SK-N-SH (cell line): ENCODE data around the gene WRNIP1. TPM values are rescaled to one million over a fixed set of nuclear protein-coding genes. Genes with fewer than 3 reads are reported as not detected.
"Not testable (repeated sequence)": the region's sequence is repeated elsewhere in the genome, so short reads cannot be mapped to it uniquely, and the experiment has no call there.

Source experiments
- CTCF ChIA-PET: fragments of 300-600, 350-600 bp; formaldehyde crosslinking; extraction: SDS; loops from one replicate; lab custom pipeline; 2021; lab: Yijun Ruan, JAX
- POLR2A ChIA-PET: fragments of 350-600 bp; sonication (Branson Sonifier 250); formaldehyde crosslinking; extraction: SDS; loops from one replicate; lab custom pipeline; 2020; ENCODE audit warnings: antibody characterized with exemption, inconsistent platforms; lab: Yijun Ruan, JAX
- DNase-seq: peaks from one replicate; pipeline ENCODE4 v3.0.0; 2012
- H2AFZ ChIP-seq: fragments of 200-600 bp; sonication (generic); 2 replicates; pipeline ENCODE4 v1.8.1; 2016; ENCODE audit warnings: antibody characterized with exemption, mild to moderate bottlenecking, low read depth
- H3F3A ChIP-seq: fragments of 200-600 bp; sonication (generic); replicated peaks from 2 replicates; pipeline ENCODE3; 2016; ENCODE audit warnings: antibody characterized with exemption, mild to moderate bottlenecking; ENCODE audit not compliant: insufficient read depth
- H3K27ac ChIP-seq, 2 experiments: fragments of 200-500 bp in 1 of 2; fragments of 200-600 bp in 1 of 2; sonication (Bioruptor generic) in 1 of 2; sonication (generic), shearing (Covaris generic) in 1 of 2; 2 replicates each; pipeline versions ENCODE4 v1.5.1 to v1.6.1; 2014 to 2016; ENCODE audit warnings: low read depth in 2 of 2, inconsistent platforms in 1 of 2, low read length in 1 of 2, mild to moderate bottlenecking in 1 of 2, mixed read lengths in 1 of 2
- H3K27me3 ChIP-seq: fragments of 200-600 bp; sonication (generic), shearing (Covaris generic); 2 replicates; pipeline ENCODE4 v1.6.1; 2016; ENCODE audit warnings: mixed run types; ENCODE audit not compliant: insufficient read depth
- H3K36me3 ChIP-seq, 2 experiments: fragments of 200-500 bp in 1 of 2; fragments of 200-600 bp in 1 of 2; sonication (Bioruptor generic) in 1 of 2; sonication (generic) in 1 of 2; replicated peaks in 1 of 2; 2 replicates each; pipeline versions ENCODE3 to v1.5.1; 2014 to 2016; ENCODE audit warnings: low read length in 1 of 2, mild to moderate bottlenecking in 1 of 2; ENCODE audit not compliant: insufficient read depth in 2 of 2, control insufficient read depth in 1 of 2
- H3K4me1 ChIP-seq, 2 experiments: fragments of 200-500 bp in 1 of 2; fragments of 200-600 bp in 1 of 2; sonication (Bioruptor generic) in 1 of 2; sonication (generic), shearing (Covaris generic) in 1 of 2; 2 replicates each; pipeline versions ENCODE4 v1.5.1 to v1.6.1; 2014 to 2016; ENCODE audit warnings: low read depth in 1 of 2, low read length in 1 of 2, mixed run types in 1 of 2; ENCODE audit not compliant: insufficient read depth in 2 of 2, control insufficient read depth in 1 of 2
- H3K4me2 ChIP-seq: fragments of 200-600 bp; sonication (generic), shearing (Covaris generic); 2 replicates; pipeline ENCODE4 v1.6.1; 2017; ENCODE audit warnings: mixed run types
- H3K4me3 ChIP-seq, 2 experiments: fragments of 200-500 bp in 1 of 2; fragments of 200-600 bp in 1 of 2; sonication (Bioruptor generic) in 1 of 2; sonication (generic), shearing (Covaris generic) in 1 of 2; 2 replicates each; pipeline versions ENCODE4 v1.5.1 to v1.8.1; 2014 to 2016; ENCODE audit warnings: low read depth in 2 of 2, inconsistent platforms in 1 of 2, low read length in 1 of 2, mild to moderate bottlenecking in 1 of 2, mixed read lengths in 1 of 2, moderate library complexity in 1 of 2
- H3K79me2 ChIP-seq: fragments of 200-600 bp; sonication (generic); 2 replicates; pipeline ENCODE4 v1.8.1; 2017; ENCODE audit warnings: mild to moderate bottlenecking; ENCODE audit not compliant: insufficient read depth
- H3K9ac ChIP-seq: fragments of 200-600 bp; sonication (generic); 2 replicates; pipeline ENCODE4 v1.6.1; 2017; ENCODE audit warnings: mixed run types
- H3K9me2 ChIP-seq: fragments of 200-600 bp; sonication (generic); 2 replicates; pipeline ENCODE4 v1.6.1; 2017; ENCODE audit warnings: mixed run types
- H3K9me3 ChIP-seq: fragments of 200-600 bp; sonication (generic); 2 replicates; pipeline ENCODE4 v1.6.1; 2017; ENCODE audit warnings: mixed run types, mild to moderate bottlenecking, moderate library complexity
- H4K20me1 ChIP-seq: fragments of 200-600 bp; sonication (generic); 2 replicates; pipeline ENCODE4 v1.6.1; 2017; ENCODE audit warnings: mild to moderate bottlenecking, mixed run types; ENCODE audit not compliant: insufficient read depth
- MXI1 ChIP-seq: IDR thresholded peaks from 2 replicates; pipeline ENCODE4 v1.6.1; 2012; ENCODE audit warnings: mild to moderate bottlenecking, low read depth, low read length, improper control_type of control experiment
- WGBS: methylation state at CpG from one replicate; pipeline ENCODE4 v1.1.6; 2017; ENCODE audit warnings: low lambda C conversion rate; 5-methylcytosine and 5-hydroxymethylcytosine counted together
- polyA plus RNA-seq, 3 experiments: library from polyadenylated mRNA; depleted of rRNA; stranded (reverse); fragments of >200 nt; gene quantifications; 2 replicates each; pipeline ENCODE4 v1.2.3, GENCODE V29; 2012
- TF ChIP-seq, protein P1 (sequence below): fragments of 200-600 bp; sonication (generic); IDR thresholded peaks from 2 replicates; pipeline ENCODE4 v1.6.1; 2017; ENCODE audit warnings: antibody characterized with exemption, mild to moderate bottlenecking, moderate library complexity
- TF ChIP-seq, protein P2 (sequence below): IDR thresholded peaks from 2 replicates; pipeline ENCODE4; 2012
- TF ChIP-seq, protein P3 (sequence below): IDR thresholded peaks from 2 replicates; pipeline ENCODE4 v1.4.0; 2012; ENCODE audit warnings: low read depth

Gene WRNIP1
- polyA plus RNA-seq, 1 of the 3 experiments (the other 2 are of a cell fraction): 47.5 TPM

DNA sequence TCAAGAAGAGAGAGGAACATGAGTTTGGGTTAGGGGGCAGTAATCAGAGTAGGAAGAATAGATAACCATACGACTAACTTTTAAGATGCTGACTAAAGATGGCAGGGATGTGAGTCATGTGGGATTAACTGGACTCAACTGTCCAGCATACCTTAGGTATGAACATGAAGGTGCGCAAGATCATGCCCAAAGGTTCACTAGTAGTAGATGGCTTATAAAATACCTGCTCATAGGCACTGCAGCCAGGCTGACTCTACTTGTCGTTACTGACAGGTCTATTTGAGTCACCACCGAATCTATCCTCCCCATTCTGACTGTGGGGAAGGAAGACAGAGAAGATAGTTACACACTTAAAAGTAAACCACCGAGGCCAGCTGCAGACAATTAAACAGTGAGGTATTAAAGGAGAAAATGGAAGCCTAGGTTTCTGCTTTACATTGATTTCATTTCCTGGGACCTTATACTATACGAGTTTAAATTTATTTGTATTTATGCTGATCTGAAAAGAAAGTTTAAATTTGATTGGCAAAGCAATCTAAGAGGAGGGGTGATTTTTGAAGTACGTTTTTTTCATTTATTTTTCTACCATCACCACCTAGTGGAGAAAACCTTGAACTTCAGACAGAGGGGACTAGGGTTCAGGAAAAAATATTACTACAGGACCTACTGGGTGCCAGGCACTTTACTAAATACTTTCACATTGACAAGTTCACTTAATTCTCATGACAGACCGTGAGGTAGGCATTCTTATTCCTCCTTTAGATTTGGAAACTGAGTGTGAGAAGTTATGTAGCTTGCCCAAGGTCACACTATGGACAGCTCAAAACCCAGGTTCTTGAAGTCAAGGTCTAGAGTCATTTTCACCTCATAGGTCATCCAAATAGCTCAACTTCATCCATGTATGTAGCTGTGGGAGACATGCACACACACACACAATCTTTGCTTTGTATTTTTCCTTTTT lies 4.0 kb upstream of the WRNIP1 start:
- H2AFZ ChIP-seq: no peak overlapping the region
- peaks cover 8% of the 10 kb centered on the region for H3F3A ChIP-seq
- no peak overlapping the region; a peak in 1 of 4 replicates for H3K4me3 ChIP-seq
- peaks cover 2% of the 10 kb centered on the region for H3K79me2 ChIP-seq
- POLR2A ChIA-PET: no interaction called here
- H3K9ac ChIP-seq: no peak overlapping the region
- H3K36me3 ChIP-seq: no peaks in the 10 kb centered on the region
- no peaks in the 10 kb centered on the region for H4K20me1 ChIP-seq
- no peak overlapping the region for H3K4me2 ChIP-seq
- H3K27me3 ChIP-seq: no peaks in the 10 kb centered on the region
- TF ChIP-seq, protein P1, sequence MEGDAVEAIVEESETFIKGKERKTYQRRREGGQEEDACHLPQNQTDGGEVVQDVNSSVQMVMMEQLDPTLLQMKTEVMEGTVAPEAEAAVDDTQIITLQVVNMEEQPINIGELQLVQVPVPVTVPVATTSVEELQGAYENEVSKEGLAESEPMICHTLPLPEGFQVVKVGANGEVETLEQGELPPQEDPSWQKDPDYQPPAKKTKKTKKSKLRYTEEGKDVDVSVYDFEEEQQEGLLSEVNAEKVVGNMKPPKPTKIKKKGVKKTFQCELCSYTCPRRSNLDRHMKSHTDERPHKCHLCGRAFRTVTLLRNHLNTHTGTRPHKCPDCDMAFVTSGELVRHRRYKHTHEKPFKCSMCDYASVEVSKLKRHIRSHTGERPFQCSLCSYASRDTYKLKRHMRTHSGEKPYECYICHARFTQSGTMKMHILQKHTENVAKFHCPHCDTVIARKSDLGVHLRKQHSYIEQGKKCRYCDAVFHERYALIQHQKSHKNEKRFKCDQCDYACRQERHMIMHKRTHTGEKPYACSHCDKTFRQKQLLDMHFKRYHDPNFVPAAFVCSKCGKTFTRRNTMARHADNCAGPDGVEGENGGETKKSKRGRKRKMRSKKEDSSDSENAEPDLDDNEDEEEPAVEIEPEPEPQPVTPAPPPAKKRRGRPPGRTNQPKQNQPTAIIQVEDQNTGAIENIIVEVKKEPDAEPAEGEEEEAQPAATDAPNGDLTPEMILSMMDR: peak; percentile 40; the same call in 1 of the 2 replicates
- TF ChIP-seq, protein P2, sequence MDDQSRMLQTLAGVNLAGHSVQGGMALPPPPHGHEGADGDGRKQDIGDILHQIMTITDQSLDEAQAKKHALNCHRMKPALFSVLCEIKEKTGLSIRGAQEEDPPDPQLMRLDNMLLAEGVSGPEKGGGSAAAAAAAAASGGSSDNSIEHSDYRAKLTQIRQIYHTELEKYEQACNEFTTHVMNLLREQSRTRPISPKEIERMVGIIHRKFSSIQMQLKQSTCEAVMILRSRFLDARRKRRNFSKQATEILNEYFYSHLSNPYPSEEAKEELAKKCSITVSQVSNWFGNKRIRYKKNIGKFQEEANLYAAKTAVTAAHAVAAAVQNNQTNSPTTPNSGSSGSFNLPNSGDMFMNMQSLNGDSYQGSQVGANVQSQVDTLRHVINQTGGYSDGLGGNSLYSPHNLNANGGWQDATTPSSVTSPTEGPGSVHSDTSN: no peak
- no peak overlapping the region for H3K27ac ChIP-seq
- CTCF ChIA-PET: interaction anchor here (0.9 to 9.3 kb wide), 4 partner anchors 10 to 23 kb away, joined by 3 to 100 read pairs (median 16); partner anchors contain the start of gene MYLK4
- no peak for DNase-seq
- peaks cover 0 to 3% of the 10 kb centered on the region in 2 experiments; a peak in 1 of 4 replicates for H3K4me1 ChIP-seq
- no peaks in the 10 kb centered on the region for H3K9me3 ChIP-seq
- H3K9me2 ChIP-seq: no peaks in the 10 kb centered on the region
- WGBS: 78% methylated on average over 8 of the region's 8 CpGs

DNA sequence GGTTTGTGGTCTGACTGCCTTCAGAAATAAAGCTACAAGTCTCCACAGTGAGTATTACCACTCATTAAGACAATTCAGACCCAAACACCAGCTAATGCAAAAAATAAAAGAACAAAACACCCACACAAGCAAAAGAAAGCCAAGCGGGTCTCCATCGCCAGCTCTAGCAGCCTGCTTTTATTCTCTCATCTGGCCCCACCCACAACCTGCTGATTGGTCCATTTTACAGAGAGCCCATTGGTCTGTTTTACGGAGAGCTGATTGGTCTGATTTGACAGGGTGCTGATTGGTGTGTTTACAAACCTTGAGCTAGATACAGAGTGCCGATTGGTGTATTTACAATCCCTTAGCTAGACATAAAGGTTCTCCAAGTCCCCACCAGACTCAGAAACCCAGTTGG lies 2.3 kb upstream of the WRNIP1 start:
- peaks cover 0 to 12% of the 10 kb centered on the region in 2 experiments; a peak in 2 of 4 replicates for H3K4me1 ChIP-seq
- H3F3A ChIP-seq, DNase-seq, H3K9me2 ChIP-seq, H2AFZ ChIP-seq, H3K4me3 ChIP-seq, H3K27me3 ChIP-seq, H4K20me1 ChIP-seq, POLR2A ChIA-PET, H3K27ac ChIP-seq, H3K36me3 ChIP-seq, H3K4me2 ChIP-seq, H3K9me3 ChIP-seq, H3K9ac ChIP-seq: not testable (repeated sequence)
- 95% methylated on average over 4 of the region's 4 CpGs for WGBS
- H3K79me2 ChIP-seq: peaks cover 20% of the 10 kb centered on the region
- CTCF ChIA-PET: interaction anchor here (1.1 to 9.3 kb wide), 6 partner anchors 12 to 1167 kb away, joined by 3 to 100 read pairs (median 3); partner anchors contain the start of genes FAM50B and MYLK4

DNA sequence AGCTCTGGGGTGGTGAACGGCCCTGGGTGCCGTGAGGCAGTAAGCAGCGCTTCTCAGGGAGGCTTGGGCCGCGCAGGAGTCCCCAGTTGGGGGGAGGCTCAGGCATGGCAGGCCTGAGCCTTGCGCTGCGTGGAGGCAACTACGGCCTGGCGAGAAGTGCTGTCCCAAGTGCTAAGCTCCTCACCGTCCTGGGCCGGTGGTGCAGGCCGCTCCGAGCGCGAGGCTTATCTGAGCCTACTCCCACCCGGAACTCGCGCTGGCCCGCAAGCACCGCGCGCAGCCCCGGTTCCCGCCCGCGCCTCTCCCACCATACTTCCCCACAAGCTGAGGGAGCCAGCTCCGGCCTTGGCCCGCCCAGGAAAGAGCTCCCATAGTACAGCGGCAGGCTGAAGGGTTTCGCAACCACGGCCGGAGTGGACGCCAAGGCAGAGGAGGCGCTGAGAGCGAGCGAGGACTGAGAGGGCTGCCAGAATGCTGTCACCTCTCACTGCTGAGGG lies 1.8 kb upstream of the WRNIP1 start:
- ChIA-PET CTCF (interaction anchor here (1.1 to 9.3 kb wide), 7 partner anchors 12 to 1167 kb away, joined by 3 to 100 read pairs (median 3); partner anchors contain the start of genes FAM50B and MYLK4), POLR2A (interaction anchor here (0.6 kb wide), 1 partner anchor 417 kb away, joined by 4 read pairs; no protein-coding TSS in a partner anchor)
- no peak for DNase-seq
- 94% methylated on average over 19 of the region's 36 CpGs for WGBS
- Histone ChIP-seq H3K4me3 (no peak overlapping the region), H2AFZ (peak overlapping the region; percentile 91; the same call in 1 of the 2 replicates), H4K20me1 (peaks cover 12% of the 10 kb centered on the region), H3K9me2 (no peaks in the 10 kb centered on the region), H3K4me2 (no peak overlapping the region), H3K4me1 (peaks cover under 1 to 17% of the 10 kb centered on the region in 2 experiments; a peak in 2 of 4 replicates), H3F3A (peaks cover 8% of the 10 kb centered on the region), H3K9ac (no peak overlapping the region), H3K27ac (peak overlapping the region in 1 of 2 experiments; percentile 96; a peak in 1 of 4 replicates), H3K79me2 (peaks cover 25% of the 10 kb centered on the region), H3K27me3 (no peaks in the 10 kb centered on the region), H3K9me3 (no peaks in the 10 kb centered on the region), H3K36me3 (peaks cover 2 to 4% of the 10 kb centered on the region in 2 experiments)
- TF ChIP-seq, protein P3, sequence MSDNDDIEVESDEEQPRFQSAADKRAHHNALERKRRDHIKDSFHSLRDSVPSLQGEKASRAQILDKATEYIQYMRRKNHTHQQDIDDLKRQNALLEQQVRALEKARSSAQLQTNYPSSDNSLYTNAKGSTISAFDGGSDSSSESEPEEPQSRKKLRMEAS: no peak
- TF ChIP-seq, protein P1: no peak
- TF ChIP-seq MXI1: no peak
